BE2C (cell line): ENCODE results near the gene PROB1.

Source experiments
- DNase-seq: peaks from one replicate; pipeline ENCODE4 v3.0.0-alpha.2; 2020
- H3K27me3 ChIP-seq: fragments of 250-450 bp; sonication (Bioruptor Pico); 2 replicates; pipeline ENCODE4 v1.5.1; 2020; ENCODE audit warnings: mild to moderate bottlenecking
- H3K36me3 ChIP-seq: fragments of 250-450 bp; sonication (Bioruptor Pico); 2 replicates; pipeline ENCODE4 v1.5.1; 2020; ENCODE audit warnings: mild to moderate bottlenecking
- H3K4me1 ChIP-seq: fragments of 250-450 bp; sonication (Bioruptor Pico); 2 replicates; pipeline ENCODE4 v1.5.1; 2020
- H3K4me3 ChIP-seq: 2 replicates; pipeline ENCODE4 v1.5.1; 2011; ENCODE audit warnings: low read depth, low read length
- H3K9me3 ChIP-seq: fragments of 250-450 bp; sonication (Bioruptor Pico); 2 replicates; pipeline ENCODE4 v1.5.1; 2020
- CTCF ChIP-seq: IDR thresholded peaks from 2 replicates; pipeline ENCODE4 v1.5.1; 2012; ENCODE audit warnings: mild to moderate bottlenecking, low read depth, low read length

PROB1 gene

GRCh38 chr5:139431706-139432105 is 36.8 kb upstream of the PROB1 start:
- Histone ChIP-seq H3K27me3 (no peaks in the 10 kb centered on the region), H3K4me3 (no peak overlapping the region), H3K4me1 (no peaks in the 10 kb centered on the region), H3K36me3 (peaks cover 6% of the 10 kb centered on the region; the same call in 1 of the 2 replicates), H3K9me3 (no peaks in the 10 kb centered on the region)
- TF ChIP-seq CTCF: no peak
- no peak for DNase-seq

GRCh38 chr5:139430015-139430414 is 35.1 kb upstream of the PROB1 start:
- DNase-seq: no peak
- Histone ChIP-seq H3K36me3 (peaks cover 6% of the 10 kb centered on the region; the same call in 1 of the 2 replicates), H3K4me3 (no peak overlapping the region), H3K27me3 (no peaks in the 10 kb centered on the region), H3K4me1 (no peaks in the 10 kb centered on the region), H3K9me3 (no peaks in the 10 kb centered on the region)
- TF ChIP-seq CTCF: no peak

DNA sequence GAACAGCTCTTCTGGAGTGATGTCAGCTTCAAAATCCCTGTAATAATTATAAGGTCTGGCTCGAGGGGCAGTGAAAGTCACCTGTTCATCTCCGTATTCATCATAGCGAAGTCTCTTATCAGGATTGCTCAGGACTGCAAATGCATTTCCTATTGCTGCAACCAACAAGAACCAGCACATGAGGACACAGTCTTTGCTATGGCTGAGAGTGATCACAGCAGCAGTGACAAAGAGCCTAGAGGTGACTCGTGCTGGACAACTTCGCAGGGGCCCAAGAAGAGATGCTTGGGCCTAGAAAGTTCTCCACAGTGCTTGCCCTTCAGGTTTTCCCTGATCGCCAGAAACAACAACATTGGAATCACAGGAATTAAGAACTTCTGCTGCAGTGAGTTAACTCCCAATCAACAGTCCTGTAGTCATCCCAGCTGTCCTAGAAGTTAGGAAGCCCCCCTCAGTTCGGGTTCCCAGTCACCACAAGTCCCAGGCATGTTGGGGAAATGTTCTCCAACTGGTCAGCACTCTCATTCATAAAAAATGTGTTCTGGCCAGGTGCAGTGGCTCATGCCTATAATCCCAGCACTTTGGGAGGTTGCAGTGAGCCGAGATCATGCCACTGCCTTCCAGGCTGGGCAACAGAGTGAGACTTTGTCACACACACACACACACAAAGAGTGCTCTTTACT is 31.4 kb upstream of the PROB1 start:
- TF ChIP-seq CTCF: no peak
- Histone ChIP-seq H3K27me3 (no peaks in the 10 kb centered on the region), H3K36me3 (peaks cover 10% of the 10 kb centered on the region), H3K9me3 (no peaks in the 10 kb centered on the region), H3K4me3 (no peak overlapping the region), H3K4me1 (no peaks in the 10 kb centered on the region)
- no peak for DNase-seq

DNA sequence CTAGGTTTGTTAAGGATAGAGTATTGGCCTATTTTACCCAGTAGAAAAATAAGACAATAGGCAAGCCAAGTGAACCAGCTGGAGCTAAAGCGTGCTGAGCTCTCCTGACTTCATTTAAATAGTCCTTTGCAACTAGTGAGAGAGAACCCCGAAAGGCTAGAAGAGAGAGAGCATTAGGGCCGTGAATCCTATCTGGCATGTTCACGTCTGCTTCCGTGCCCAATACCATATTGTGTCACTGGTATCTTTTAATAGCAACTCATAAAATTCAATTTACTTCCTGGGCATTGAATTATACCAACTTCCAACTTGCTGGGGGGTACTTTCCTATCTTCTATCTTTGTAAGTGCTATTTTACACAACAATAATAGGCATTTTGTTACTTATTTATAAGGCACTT is 30.6 kb upstream of the PROB1 start:
- Histone ChIP-seq H3K27me3 (no peaks in the 10 kb centered on the region), H3K4me3 (no peak overlapping the region), H3K9me3 (no peaks in the 10 kb centered on the region), H3K4me1 (no peaks in the 10 kb centered on the region), H3K36me3 (peaks cover 10% of the 10 kb centered on the region)
- no peak for TF ChIP-seq CTCF
- DNase-seq: no peak

DNA sequence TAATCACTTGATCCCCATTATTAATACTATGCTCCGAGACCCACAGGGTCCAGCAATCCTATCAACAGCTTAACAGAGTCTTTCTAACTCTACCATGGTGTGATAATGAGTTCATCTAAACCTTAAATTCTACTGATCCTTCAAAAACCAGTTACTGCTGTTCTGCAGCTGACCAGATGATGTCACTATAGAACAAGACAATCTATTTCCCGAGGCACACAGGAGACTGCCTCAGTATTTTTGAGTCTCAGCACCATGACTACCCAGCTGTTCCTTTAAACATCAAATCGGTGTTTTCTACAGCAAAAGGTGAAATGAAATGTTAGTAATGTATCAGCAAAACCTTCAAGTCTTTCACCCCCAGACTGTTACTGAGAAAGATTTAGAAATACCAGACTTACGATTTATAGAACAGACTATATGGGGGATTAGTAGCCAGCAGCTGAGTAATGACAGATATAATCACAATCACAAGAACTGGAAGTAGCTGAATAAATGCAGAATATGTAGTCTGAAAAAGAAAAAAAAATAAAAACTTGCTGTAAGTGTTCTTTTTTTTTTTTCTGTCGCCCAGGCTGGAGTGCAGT is 27.5 kb upstream of the PROB1 start:
- H3K36me3 ChIP-seq: peaks cover 17% of the 10 kb centered on the region

More for the DNA sequence above, 27.5 kb upstream of the PROB1 start:
- Histone ChIP-seq H3K4me3 (no peak overlapping the region), H3K4me1 (no peaks in the 10 kb centered on the region), H3K27me3 (no peaks in the 10 kb centered on the region), H3K9me3 (no peaks in the 10 kb centered on the region)
- TF ChIP-seq CTCF: peak; percentile 95
- DNase-seq: peak; percentile 47
